ENCODE results near the gene NUP58. TPM values are rescaled to one million over a fixed set of nuclear protein-coding genes. Genes with fewer than 3 reads are reported as not detected.
"Not testable (repeated sequence)": the region's sequence is repeated elsewhere in the genome, so short reads cannot be mapped to it uniquely, and the experiment has no call there.

Gene NUP58
- total RNA-seq, 4 donors from 2014 or later, result 22.4 to 51.9 (median 36.3) TPM

GRCh38 chr13:25353344-25353743 is 51.9 kb downstream of the NUP58 start:
- Histone ChIP-seq H3K27ac (no peak overlapping the region), H3K36me3 (no peaks in the 10 kb centered on the region), H3K9me3 (no peaks in the 10 kb centered on the region), H3K27me3 (peaks cover 0 to 18% (median 0%) of the 10 kb centered on the region in 4 donors), H3K4me1 (no peaks in the 10 kb centered on the region), H3K4me3 (no peak overlapping the region)
- no peak for TF ChIP-seq CTCF (IDR thresholded peaks at IDR 0.05)
- no peak for TF ChIP-seq POLR2A (IDR thresholded peaks at IDR 0.05)
- intact Hi-C loops (cut with DNase I), result no loop called here
- DNase-seq, result no peak
- WGBS, 2 donors, result 92% methylated on average over 3 of the region's 4 CpGs; no CpG with 5 or more reads in 1 of the 2 donors

GRCh38 chr13:25354377-25354776 is 53.0 kb downstream of the NUP58 start:
- intact Hi-C loops (cut with DNase I), result no loop called here
- no peak for TF ChIP-seq CTCF (IDR thresholded peaks at IDR 0.05)
- TF ChIP-seq POLR2A (IDR thresholded peaks at IDR 0.05), result no peak
- H3K4me1 ChIP-seq, result no peaks in the 10 kb centered on the region
- H3K36me3 ChIP-seq, result no peaks in the 10 kb centered on the region
- no peak for DNase-seq
- no peaks in the 10 kb centered on the region for H3K9me3 ChIP-seq
- 76 to 91% methylated on average over 4 to 6 of the region's 6 CpGs for WGBS, 2 donors
- H3K27me3 ChIP-seq, result peaks cover 0 to 18% (median 0%) of the 10 kb centered on the region in 4 donors
- no peak overlapping the region for H3K4me3 ChIP-seq
- no peak overlapping the region for H3K27ac ChIP-seq

- H3K4me1 ChIP-seq; H3K9me3 ChIP-seq; DNase-seq; intact Hi-C loops (cut with DNase I); H3K27ac ChIP-seq; H3K27me3 ChIP-seq; H3K4me3 ChIP-seq; H3K36me3 ChIP-seq: not testable (repeated sequence)
- 91 to 96% methylated on average over 6 of the region's 6 CpGs for WGBS, 2 donors
Measured at GRCh38 chr13:25360443-25360842, 59.0 kb downstream of the NUP58 start.

GRCh38 chr13:25365720-25366235 is 64.4 kb downstream of the NUP58 start:
- WGBS, 2 donors, result 93% methylated on average over 29 to 31 of the region's 32 CpGs
- no peaks in the 10 kb centered on the region for H3K36me3 ChIP-seq
- no peak overlapping the region for H3K27ac ChIP-seq
- DNase-seq, result no peak
- intact Hi-C loops (cut with DNase I), result no loop called here
- no peak overlapping the region for H3K4me3 ChIP-seq
- no peak for TF ChIP-seq CTCF (IDR thresholded peaks at IDR 0.05)
- no peak for TF ChIP-seq POLR2A (IDR thresholded peaks at IDR 0.05)
- no peaks in the 10 kb centered on the region for H3K4me1 ChIP-seq
- H3K9me3 ChIP-seq, result no peaks in the 10 kb centered on the region
- H3K27me3 ChIP-seq, result peaks cover 0 to 46% (median 0%) of the 10 kb centered on the region in 4 donors

- WGBS, 2 donors, result 44 to 70% methylated on average over 13 to 18 of the region's 20 CpGs
- Histone ChIP-seq H3K27me3 (peaks cover 4 to 90% (median 9%) of the 10 kb centered on the region in 4 donors), H3K27ac (no peak overlapping the region), H3K36me3 (no peaks in the 10 kb centered on the region), H3K9me3 (no peaks in the 10 kb centered on the region), H3K4me1 (peaks cover 0 to 15% (median 10%) of the 10 kb centered on the region in 3 donors), H3K4me3 (peak overlapping the region in 2 of 4 donors; percentile 41 to 58)
- DNase-seq, result no peak
- no peak for TF ChIP-seq CTCF (IDR thresholded peaks at IDR 0.05)
- intact Hi-C loops (cut with DNase I), result no loop called here
Measured at GRCh38 chr13:25371158-25371874, 69.9 kb downstream of the NUP58 start.

All from esophagus squamous epithelium (tissue), 5 donors.